C4-2B (cell line): ENCODE data around the gene NSUN5.
"Not testable (repeated sequence)": the region's sequence is repeated elsewhere in the genome, so short reads cannot be mapped to it uniquely, and the experiment has no call there.

ENCODE experiments used
- H3K27ac ChIP-seq: fragments of 450-650 bp; 2 replicates; pipeline ENCODE4 v1.5.1; 2017
- ZFX ChIP-seq: fragments of 450-650 bp; IDR thresholded peaks from 2 replicates; pipeline ENCODE4 v1.6.1; 2017
- TF ChIP-seq, protein P1 (sequence below): fragments of 450-650 bp; conservative IDR thresholded peaks from 2 replicates; pipeline ENCODE4 v1.5.1; 2017; ENCODE audit warnings: mild to moderate bottlenecking

The NSUN5 gene

DNA sequence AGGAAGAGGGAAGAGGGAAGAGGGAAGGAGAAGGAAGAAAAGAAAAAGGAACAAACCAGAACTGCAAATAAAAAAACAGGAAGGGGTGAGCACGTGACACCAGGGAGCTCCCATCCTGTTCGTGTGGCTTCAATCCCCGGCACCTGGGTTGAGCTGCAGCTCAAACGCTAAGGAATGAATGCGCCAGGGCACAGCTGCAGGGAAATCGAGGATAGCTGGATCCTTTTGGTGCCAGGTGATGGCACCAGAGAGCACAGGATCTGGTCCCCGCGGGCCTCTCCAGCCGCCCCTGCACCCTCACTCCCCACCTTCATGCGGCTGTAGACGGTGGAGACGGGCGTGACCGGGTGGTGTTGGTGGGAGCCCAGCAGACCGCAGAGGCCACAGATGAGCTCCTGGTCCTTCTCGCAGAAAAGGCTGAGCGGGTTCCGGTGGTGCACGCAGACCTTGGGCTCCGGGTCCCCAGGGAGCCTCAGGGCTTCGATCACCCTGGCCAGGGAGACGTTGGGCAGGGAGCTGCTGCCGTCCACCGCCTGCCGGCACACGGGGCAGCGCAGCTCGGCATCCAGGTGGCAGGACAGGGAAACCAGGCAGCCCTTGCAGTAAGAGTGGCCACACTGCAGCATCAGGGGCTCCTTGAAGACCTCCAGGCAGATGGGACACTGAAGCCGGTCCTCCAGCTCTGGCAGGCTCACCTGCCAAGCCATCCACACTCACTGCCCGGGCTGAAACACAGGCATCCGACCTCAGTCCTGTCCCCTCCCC lies 15.6 kb upstream of the NSUN5 start:
- not testable (repeated sequence) for H3K27ac ChIP-seq
- TF ChIP-seq, protein P1, sequence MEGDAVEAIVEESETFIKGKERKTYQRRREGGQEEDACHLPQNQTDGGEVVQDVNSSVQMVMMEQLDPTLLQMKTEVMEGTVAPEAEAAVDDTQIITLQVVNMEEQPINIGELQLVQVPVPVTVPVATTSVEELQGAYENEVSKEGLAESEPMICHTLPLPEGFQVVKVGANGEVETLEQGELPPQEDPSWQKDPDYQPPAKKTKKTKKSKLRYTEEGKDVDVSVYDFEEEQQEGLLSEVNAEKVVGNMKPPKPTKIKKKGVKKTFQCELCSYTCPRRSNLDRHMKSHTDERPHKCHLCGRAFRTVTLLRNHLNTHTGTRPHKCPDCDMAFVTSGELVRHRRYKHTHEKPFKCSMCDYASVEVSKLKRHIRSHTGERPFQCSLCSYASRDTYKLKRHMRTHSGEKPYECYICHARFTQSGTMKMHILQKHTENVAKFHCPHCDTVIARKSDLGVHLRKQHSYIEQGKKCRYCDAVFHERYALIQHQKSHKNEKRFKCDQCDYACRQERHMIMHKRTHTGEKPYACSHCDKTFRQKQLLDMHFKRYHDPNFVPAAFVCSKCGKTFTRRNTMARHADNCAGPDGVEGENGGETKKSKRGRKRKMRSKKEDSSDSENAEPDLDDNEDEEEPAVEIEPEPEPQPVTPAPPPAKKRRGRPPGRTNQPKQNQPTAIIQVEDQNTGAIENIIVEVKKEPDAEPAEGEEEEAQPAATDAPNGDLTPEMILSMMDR = peak; percentile 74

DNA sequence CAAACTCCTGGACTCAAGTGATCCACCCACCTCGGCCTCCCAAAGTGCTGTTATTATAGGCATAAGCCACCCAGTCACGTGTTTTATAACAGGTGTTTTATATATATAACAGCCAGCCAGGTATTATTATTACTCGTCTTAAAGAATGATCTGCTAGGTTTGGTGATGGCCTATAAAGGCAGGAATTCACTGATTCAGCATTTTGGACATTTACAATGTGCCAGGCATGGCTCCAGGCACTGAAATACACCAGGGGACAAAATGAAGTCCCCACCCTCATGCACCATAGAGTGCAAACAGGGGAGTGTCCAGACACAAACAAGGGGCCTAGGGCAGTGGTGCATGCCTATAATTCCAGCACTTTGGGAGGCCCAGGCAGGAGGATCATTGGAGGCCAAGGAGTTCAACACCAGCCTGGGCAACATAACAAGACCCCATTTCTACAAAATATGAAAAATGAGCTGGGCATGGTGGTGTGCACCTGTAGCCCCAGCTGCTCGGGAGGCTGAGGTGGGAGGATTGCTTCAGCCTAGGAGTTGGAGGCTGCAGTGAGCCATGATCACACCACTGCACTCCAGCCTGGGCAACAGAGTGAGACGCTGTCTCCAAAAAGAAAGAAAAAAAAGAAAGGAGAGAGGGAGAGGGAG lies 14.9 kb upstream of the NSUN5 start:
- not testable (repeated sequence) for H3K27ac ChIP-seq

DNA sequence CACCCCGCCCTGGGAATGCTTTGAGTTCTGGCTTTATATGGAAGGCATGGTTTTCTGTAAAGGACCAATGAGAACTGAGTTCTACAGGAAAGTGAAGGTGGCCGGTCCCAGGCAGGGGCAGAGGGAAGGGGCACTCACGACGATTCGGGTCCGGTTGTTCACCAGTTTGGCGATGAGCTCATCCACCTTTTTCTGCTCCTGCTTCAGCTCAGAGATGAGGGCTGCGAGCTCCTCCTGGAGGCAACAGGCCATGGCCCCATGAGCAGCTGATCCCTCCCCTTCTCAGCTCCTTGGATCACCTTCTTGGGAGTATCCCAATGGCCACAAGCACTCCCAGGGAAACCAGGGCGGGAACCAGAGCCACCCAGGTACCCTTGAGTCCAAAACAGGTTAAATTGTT lies 11.4 kb upstream of the NSUN5 start:
- H3K27ac ChIP-seq = not testable (repeated sequence)

DNA sequence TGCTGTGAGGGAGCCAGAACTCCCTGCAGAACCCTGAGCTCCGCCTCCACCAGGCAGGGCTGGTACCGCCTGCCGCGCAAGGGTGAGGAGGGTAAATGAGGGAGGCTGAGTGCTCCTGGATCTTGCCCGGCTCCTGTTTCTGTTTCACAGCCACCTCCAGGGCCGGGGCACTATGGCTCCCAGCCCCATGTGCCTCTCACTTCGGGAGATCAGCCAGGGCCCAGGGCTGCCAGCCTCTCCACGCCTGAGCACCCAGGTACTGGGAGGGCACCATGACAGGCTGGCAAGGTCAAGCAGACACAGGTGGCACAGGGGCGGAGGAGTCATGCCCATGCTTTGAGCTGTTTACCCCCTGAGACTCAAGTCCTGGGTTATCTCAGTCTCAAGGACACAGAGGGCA lies 10.9 kb upstream of the NSUN5 start:
- not testable (repeated sequence) for H3K27ac ChIP-seq

DNA sequence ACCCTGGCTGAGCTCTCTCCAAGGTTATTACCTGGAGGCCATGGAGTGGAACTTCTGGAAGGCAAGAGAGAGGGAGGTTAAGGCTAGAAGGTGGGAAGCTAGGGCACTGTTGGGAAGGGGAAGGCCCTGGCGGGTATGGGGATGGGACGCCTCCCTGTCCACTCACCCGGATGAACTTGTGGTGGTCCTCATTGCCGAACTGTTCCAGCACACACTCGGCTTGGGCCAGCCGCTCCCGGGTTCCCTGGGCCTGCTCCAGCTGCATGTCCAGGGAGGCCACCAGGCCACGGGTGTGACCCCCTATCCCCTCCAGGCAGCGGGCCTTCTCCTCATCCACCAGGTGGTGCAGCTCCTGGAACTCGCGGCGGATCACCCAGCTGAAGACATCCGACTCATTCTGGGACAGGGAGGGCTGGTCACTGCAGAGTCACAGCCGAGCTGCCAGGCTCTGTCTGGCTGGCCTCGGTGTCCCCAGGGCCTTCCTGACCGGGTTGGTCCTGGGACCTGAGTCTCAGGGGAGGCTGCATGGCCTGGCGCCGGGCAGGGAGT lies 10.1 kb upstream of the NSUN5 start:
- not testable (repeated sequence) for H3K27ac ChIP-seq

DNA sequence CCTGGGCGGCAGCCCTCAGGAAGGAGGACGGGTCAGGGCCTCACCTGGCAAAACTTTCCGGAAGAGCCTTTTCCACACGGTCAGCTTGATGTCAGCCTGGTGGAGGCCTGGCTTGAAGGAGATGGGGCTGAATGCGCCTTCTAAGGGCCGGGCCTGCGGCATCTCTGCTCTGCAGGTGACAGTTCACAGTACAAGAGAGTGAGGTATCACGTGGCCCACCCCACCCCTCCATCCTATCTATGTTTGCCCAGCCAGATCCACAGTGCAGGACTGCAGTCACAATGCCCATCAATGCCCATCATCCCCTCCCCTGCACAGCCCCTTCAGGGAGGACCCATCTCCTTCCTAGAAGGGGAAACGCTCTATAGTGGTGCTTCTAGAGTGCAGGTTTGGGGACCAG lies 7.9 kb upstream of the NSUN5 start:
- TF ChIP-seq, protein P1 = no peak
- no peak for TF ChIP-seq ZFX
- H3K27ac ChIP-seq = no peak overlapping the region

DNA sequence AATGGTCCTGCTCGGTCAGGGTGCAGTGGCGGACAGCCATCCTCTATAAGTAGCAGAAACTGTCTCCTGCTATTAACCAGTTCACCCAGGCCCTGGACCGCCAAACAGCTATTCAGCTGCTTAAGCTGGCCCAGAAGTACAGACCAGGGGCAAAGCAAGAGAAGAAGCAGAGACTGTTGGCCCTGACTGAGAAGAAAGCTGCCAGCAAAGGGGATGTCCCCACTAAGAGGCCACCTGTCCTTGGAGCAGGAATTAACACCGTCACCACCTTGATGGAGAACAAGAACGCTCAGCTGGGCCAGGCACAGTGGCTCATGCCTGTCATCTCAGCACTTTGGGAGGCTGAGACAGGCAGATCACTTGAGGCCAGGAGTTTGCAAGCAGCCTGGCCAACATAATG lies 5.6 kb upstream of the NSUN5 start:
- TF ChIP-seq, protein P1 = no peak
- TF ChIP-seq ZFX = no peak
- no peak overlapping the region for H3K27ac ChIP-seq

DNA sequence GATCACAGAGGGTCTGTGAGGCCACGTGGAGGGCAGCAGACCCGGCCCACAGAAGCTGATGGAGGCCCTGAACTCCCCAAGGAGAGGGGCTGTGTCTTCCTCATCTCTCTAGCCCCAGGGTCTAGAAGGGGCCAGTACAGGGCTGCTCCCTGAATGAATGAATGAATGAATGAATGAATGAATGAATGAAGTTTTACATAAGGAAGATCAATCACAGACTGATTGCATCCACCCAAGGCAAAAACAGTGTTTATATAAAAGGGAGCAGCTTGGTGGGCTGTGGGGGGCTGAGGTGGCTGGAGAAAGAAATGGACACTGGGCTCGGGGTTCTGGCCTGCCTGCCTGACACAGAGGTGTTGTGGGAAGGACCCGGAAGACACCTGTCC lies 4.9 kb upstream of the NSUN5 start:
- TF ChIP-seq, protein P1 = no peak
- no peak for TF ChIP-seq ZFX
- H3K27ac ChIP-seq = no peak overlapping the region

DNA sequence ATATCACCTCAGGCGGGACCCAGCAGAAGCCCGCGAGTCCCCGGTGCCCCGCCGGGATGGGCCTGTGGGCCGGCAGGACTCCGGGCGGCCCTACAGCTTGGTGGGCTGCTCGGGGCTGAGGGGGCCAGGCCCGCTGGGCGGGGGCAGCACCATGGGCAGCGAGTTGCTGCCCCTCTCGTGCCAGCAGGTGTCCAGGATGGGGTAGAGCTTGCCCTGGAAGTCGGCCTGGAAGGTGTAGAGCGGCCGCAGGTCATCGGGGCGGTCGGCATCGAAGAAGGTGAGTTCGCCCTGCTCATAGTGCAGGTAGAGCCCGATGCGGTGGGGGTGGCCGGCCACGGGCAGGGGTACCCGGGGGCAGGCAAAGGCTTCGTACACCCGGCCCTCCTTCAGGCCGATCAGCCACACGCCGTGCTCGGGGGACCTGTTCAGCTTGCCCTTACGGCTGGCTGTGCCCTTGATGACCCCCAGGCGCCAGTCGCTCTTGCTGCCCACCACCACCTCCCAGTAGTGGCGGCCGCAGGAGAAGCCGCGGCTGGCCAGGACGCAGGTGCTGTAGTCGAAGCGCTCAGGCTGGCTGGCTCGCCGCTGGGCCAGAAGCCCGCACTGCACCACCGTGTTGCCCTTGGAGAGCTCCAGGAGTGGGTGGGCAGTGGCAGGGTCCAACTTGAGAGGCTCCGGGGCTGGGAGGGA lies 4.3 kb upstream of the NSUN5 start:
- no peak overlapping the region for H3K27ac ChIP-seq
- TF ChIP-seq, protein P1 = no peak
- no peak for TF ChIP-seq ZFX

DNA sequence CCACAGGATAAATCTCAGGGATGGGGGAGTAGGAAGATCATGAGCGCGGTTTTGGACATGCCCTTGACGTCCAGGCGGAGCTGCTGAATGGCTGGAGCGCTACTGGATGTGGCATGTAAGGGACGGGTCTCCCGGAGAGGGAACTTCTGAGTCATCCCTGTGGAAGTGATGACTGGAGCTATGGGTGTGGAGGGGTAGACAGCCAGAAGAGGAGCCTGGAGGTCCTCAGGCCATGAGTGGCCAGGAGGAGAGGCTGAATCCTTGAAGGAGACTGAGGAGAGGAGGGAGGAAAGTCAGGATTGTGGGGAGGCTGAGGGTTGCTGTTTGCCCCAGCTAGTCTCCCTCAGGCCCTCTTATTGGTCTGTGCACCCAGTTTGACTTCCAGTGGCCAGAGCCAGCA lies 2.8 kb upstream of the NSUN5 start:
- H3K27ac ChIP-seq = not testable (repeated sequence)
